Measurements from ENCODE around the gene IGSF21. TPM values are rescaled to one million over a fixed set of nuclear protein-coding genes. Genes with fewer than 3 reads are reported as not detected.

Gene IGSF21
- total RNA-seq, 4 donors from 2014 or later, result 0.68 to 3.5 (median 1.3) TPM

DNA sequence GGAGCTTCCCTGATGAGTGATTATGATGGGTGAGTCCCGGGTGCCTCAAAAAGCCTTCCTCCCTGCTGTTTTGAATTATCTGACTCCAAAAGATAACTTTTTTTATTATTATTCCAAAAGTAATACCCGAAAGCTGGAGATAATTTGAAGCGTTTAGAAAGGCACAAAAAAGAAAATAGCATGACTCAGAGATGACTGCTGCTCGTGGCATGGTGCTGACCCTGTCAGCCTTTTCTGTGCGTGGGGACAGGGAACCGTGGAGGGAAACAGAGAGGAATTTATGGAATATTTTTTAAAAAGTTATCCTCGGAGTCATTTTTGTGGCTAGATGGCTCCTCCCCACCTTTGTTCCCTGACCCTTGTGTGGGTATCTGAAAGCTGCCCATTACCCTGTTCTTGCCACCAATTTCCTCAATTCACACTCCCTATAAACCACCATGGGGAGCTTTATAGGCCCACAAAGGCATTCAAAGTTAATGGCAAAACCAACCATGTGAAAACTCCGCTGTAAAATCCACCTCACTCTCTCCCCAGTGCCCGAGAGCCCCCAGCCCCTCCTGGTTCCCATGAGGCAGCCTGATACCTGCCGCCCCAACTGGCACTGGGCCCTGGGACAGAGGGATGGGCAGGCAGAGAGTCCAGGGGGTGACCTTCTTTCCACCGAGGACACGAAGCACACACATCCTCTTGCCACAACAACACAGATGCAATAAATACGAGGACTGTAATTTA lies 37.5 kb downstream of the IGSF21 start:
- Histone ChIP-seq H3K4me3 (no peak overlapping the region), H3K9me3 (no peaks in the 10 kb centered on the region), H3K36me3 (no peaks in the 10 kb centered on the region), H3K4me1 (no peaks in the 10 kb centered on the region), H3K27ac (no peak overlapping the region), H3K27me3 (peaks cover 34% of the 10 kb centered on the region)
- DNase-seq (ENCODE audit: low spot score in 2 of 2), result no peak
- WGBS, result 33% methylated on average over 13 of the region's 13 CpGs
- TF ChIP-seq POLR2AphosphoS5 (IDR thresholded peaks at IDR 0.05) (no peak), POLR2A (IDR thresholded peaks at IDR 0.05) (no peak), EP300 (IDR thresholded peaks at IDR 0.05) (no peak)
- TF ChIP-seq, protein P1, sequence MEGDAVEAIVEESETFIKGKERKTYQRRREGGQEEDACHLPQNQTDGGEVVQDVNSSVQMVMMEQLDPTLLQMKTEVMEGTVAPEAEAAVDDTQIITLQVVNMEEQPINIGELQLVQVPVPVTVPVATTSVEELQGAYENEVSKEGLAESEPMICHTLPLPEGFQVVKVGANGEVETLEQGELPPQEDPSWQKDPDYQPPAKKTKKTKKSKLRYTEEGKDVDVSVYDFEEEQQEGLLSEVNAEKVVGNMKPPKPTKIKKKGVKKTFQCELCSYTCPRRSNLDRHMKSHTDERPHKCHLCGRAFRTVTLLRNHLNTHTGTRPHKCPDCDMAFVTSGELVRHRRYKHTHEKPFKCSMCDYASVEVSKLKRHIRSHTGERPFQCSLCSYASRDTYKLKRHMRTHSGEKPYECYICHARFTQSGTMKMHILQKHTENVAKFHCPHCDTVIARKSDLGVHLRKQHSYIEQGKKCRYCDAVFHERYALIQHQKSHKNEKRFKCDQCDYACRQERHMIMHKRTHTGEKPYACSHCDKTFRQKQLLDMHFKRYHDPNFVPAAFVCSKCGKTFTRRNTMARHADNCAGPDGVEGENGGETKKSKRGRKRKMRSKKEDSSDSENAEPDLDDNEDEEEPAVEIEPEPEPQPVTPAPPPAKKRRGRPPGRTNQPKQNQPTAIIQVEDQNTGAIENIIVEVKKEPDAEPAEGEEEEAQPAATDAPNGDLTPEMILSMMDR (IDR thresholded peaks at IDR 0.05), result no peak

- no peaks in the 10 kb centered on the region for H3K36me3 ChIP-seq
- no peak overlapping the region for H3K4me3 ChIP-seq
- H3K9me3 ChIP-seq, result no peaks in the 10 kb centered on the region
- no peak for DNase-seq (ENCODE audit: low spot score in 2 of 2)
- no peak overlapping the region for H3K27ac ChIP-seq
- H3K27me3 ChIP-seq, result peaks cover 30% of the 10 kb centered on the region
- H3K4me1 ChIP-seq, result no peaks in the 10 kb centered on the region
- WGBS, result 60% methylated on average over 8 of the region's 8 CpGs
- TF ChIP-seq POLR2AphosphoS5 (IDR thresholded peaks at IDR 0.05) (no peak), POLR2A (IDR thresholded peaks at IDR 0.05) (no peak)
- TF ChIP-seq, protein P1 (IDR thresholded peaks at IDR 0.05), result no peak
Measured at GRCh38 chr1:18145851-18146618, 38.4 kb downstream of the IGSF21 start.

GRCh38 chr1:18146886-18147285 lies 39.3 kb downstream of the IGSF21 start:
- H3K27me3 ChIP-seq, result peaks cover 30% of the 10 kb centered on the region
- no peak for DNase-seq (ENCODE audit: low spot score in 2 of 2)
- 83% methylated on average over 10 of the region's 10 CpGs for WGBS
- H3K27ac ChIP-seq, result no peak overlapping the region
- TF ChIP-seq POLR2AphosphoS5 (IDR thresholded peaks at IDR 0.05) (no peak), EP300 (IDR thresholded peaks at IDR 0.05) (no peak), POLR2A (IDR thresholded peaks at IDR 0.05) (no peak)
- TF ChIP-seq, protein P1 (IDR thresholded peaks at IDR 0.05), result no peak
- no peaks in the 10 kb centered on the region for H3K36me3 ChIP-seq
- H3K4me1 ChIP-seq, result no peaks in the 10 kb centered on the region
- H3K4me3 ChIP-seq, result no peak overlapping the region
- H3K9me3 ChIP-seq, result no peaks in the 10 kb centered on the region

GRCh38 chr1:18147672-18148071 lies 40.1 kb downstream of the IGSF21 start:
- H3K36me3 ChIP-seq, result no peaks in the 10 kb centered on the region
- 86% methylated on average over 4 of the region's 4 CpGs for WGBS
- H3K27me3 ChIP-seq, result peaks cover 30% of the 10 kb centered on the region
- no peak overlapping the region for H3K27ac ChIP-seq
- DNase-seq (ENCODE audit: low spot score in 2 of 2), result no peak
- no peak overlapping the region for H3K4me3 ChIP-seq
- H3K4me1 ChIP-seq, result no peaks in the 10 kb centered on the region
- TF ChIP-seq POLR2AphosphoS5 (IDR thresholded peaks at IDR 0.05) (no peak), POLR2A (IDR thresholded peaks at IDR 0.05) (no peak), EP300 (IDR thresholded peaks at IDR 0.05) (no peak)
- TF ChIP-seq, protein P1 (IDR thresholded peaks at IDR 0.05), result no peak
- H3K9me3 ChIP-seq, result no peaks in the 10 kb centered on the region

DNA sequence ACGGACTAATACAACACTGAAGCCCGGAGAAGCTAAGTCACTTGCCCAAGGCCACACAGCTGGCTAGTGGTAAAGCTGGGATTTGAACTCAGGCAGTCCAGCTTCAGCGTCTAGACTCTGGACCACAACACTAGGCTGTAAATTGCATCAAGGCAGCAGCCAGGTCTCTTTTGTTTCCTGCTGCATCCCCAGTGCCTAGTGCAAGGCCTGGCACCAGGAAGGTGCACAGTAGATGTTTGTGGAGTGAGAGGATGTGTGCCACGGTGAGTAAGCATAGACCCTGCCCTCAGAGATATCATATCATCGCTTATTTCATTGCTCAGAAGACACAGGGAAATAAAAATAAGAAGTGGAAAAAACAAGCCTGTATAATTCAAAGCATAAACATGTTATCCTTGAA lies 40.9 kb downstream of the IGSF21 start:
- peaks cover 30% of the 10 kb centered on the region for H3K27me3 ChIP-seq
- H3K27ac ChIP-seq, result no peak overlapping the region
- no peak for DNase-seq (ENCODE audit: low spot score in 2 of 2)
- 72% methylated on average over 3 of the region's 5 CpGs for WGBS
- H3K9me3 ChIP-seq, result no peaks in the 10 kb centered on the region
- no peak overlapping the region for H3K4me3 ChIP-seq
- H3K4me1 ChIP-seq, result no peaks in the 10 kb centered on the region
- TF ChIP-seq, protein P1 (IDR thresholded peaks at IDR 0.05), result no peak
- TF ChIP-seq POLR2A (IDR thresholded peaks at IDR 0.05), result no peak
- no peak for TF ChIP-seq EP300 (IDR thresholded peaks at IDR 0.05)
- TF ChIP-seq POLR2AphosphoS5 (IDR thresholded peaks at IDR 0.05), result no peak
- H3K36me3 ChIP-seq, result no peaks in the 10 kb centered on the region

Data from suprapubic skin (tissue), 4 donors.